PFSK-1 (cell line): ENCODE data around the gene FZD7.

Experiments used
- FOXP2 ChIP-seq: optimal IDR thresholded peaks from 2 replicates; pipeline ENCODE3; 2011; ENCODE audit warnings: borderline replicate concordance, control low read depth, inconsistent platforms; ENCODE audit not compliant: insufficient read depth; ENCODE audit errors: extremely low read length, extremely low read depth
- POLR2AphosphoS5 ChIP-seq: IDR thresholded peaks from 2 replicates; pipeline ENCODE4 v1.6.1; 2012; ENCODE audit warnings: low read depth, mild to moderate bottlenecking, control low read depth, low read length, moderate library complexity
- SIN3A ChIP-seq: IDR thresholded peaks from 2 replicates; pipeline ENCODE4 v1.6.1; 2012; ENCODE audit warnings: mild to moderate bottlenecking, low read length, moderate library complexity, borderline replicate concordance; ENCODE audit not compliant: insufficient read depth
- TAF1 ChIP-seq: IDR thresholded peaks from 2 replicates; pipeline ENCODE4 v1.6.1; 2012; ENCODE audit warnings: low read length, control low read depth, borderline replicate concordance; ENCODE audit not compliant: insufficient read depth
- TF ChIP-seq, protein P1 (sequence below), 2 experiments: IDR thresholded peaks; 2 replicates each; pipeline versions ENCODE4 v1.6.1 to v1.8.0; 2011 to 2012; ENCODE audit warnings: low read depth in 2 of 2, low read length in 2 of 2, control low read depth in 1 of 2, inconsistent platforms in 1 of 2, mild to moderate bottlenecking in 1 of 2, moderate library complexity in 1 of 2; ENCODE audit not compliant: insufficient read depth in 1 of 2

Gene FZD7

DNA sequence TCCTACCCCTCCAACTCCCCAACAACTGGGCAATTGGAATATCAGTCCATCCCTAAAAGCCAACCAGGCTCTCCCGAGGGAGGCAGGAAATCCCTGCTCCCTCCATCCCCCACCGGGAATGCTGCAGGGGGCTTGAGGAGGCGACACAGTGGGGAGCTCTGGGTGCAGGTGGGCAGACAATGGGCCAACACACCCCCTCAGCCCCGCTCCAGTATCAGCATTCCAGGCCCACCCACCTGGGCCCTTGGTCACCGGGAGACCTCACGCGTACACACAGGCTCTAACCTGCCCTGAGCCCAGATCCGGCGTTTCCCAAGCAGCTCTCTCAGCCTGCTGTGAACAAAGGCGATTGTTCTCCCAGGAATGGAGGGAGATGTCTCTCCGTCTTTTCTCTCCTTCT is 37.6 kb upstream of the FZD7 start:
- TF ChIP-seq SIN3A: no peak
- TF ChIP-seq, protein P1, sequence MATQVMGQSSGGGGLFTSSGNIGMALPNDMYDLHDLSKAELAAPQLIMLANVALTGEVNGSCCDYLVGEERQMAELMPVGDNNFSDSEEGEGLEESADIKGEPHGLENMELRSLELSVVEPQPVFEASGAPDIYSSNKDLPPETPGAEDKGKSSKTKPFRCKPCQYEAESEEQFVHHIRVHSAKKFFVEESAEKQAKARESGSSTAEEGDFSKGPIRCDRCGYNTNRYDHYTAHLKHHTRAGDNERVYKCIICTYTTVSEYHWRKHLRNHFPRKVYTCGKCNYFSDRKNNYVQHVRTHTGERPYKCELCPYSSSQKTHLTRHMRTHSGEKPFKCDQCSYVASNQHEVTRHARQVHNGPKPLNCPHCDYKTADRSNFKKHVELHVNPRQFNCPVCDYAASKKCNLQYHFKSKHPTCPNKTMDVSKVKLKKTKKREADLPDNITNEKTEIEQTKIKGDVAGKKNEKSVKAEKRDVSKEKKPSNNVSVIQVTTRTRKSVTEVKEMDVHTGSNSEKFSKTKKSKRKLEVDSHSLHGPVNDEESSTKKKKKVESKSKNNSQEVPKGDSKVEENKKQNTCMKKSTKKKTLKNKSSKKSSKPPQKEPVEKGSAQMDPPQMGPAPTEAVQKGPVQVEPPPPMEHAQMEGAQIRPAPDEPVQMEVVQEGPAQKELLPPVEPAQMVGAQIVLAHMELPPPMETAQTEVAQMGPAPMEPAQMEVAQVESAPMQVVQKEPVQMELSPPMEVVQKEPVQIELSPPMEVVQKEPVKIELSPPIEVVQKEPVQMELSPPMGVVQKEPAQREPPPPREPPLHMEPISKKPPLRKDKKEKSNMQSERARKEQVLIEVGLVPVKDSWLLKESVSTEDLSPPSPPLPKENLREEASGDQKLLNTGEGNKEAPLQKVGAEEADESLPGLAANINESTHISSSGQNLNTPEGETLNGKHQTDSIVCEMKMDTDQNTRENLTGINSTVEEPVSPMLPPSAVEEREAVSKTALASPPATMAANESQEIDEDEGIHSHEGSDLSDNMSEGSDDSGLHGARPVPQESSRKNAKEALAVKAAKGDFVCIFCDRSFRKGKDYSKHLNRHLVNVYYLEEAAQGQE (IDR thresholded peaks at IDR 0.05; ENCODE audit: insufficient read depth in 1 of 2, low read depth in 2 of 2, low read length in 2 of 2): no peak
- no peak for TF ChIP-seq POLR2AphosphoS5
- TF ChIP-seq TAF1: no peak

DNA sequence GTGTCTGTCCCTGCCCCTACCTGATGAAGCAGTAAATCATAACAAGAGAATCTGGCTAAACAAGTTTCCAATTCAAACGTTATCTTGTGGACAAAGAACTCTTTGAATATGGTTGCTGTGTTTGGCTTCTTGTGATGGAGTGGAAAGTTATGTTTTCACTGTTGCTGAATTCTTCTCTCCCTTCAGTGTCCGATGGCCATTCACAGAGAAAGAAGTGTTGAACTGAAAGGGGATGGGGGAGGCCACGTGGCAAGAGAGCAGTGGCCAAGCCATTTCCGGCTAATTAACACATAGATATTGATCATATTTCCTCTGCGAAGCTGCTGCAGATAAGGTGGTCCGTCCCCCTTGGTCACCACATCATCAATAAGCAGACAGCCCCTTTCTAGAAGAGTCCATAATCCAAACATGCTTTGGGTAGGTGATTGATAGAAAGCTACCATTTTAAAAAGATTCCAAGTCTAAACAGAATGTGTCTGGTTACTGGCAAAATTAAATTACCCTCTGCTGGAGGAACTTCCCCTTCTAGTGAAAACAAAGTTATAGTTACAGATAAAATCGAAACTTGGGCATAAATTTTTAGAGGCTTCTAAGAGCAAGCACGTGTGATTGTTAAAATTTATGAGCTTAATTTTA is 36.9 kb upstream of the FZD7 start:
- TF ChIP-seq, protein P1 (IDR thresholded peaks at IDR 0.05; ENCODE audit: insufficient read depth in 1 of 2, low read depth in 2 of 2, low read length in 2 of 2): no peak
- TF ChIP-seq TAF1: peak; percentile 33; the same call in 1 of the 2 replicates

DNA sequence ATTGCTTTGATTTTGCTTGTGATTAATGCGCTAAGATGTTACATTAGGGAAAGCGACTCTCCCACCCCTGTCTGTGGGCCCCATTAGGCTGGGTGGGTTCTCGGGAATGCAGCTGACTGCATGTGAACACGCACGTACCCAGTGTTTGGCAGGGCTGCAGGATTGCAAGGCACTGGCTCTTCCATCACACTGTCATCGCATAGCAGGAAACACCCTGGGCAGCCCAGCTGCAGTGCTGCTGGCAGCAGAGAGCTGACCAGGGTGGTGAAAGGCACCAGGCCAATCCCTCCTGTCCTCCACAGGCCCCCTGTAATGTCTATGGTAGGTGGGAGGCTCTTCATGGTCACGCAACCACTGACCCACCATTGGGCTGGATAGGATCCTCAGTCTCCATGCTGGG is 34.4 kb upstream of the FZD7 start:
- TF ChIP-seq FOXP2: no peak
- TF ChIP-seq POLR2AphosphoS5: no peak
- TF ChIP-seq, protein P1 (IDR thresholded peaks at IDR 0.05; ENCODE audit: insufficient read depth in 1 of 2, low read depth in 2 of 2, low read length in 2 of 2): no peak
- TF ChIP-seq SIN3A: no peak
- TF ChIP-seq TAF1: no peak

DNA sequence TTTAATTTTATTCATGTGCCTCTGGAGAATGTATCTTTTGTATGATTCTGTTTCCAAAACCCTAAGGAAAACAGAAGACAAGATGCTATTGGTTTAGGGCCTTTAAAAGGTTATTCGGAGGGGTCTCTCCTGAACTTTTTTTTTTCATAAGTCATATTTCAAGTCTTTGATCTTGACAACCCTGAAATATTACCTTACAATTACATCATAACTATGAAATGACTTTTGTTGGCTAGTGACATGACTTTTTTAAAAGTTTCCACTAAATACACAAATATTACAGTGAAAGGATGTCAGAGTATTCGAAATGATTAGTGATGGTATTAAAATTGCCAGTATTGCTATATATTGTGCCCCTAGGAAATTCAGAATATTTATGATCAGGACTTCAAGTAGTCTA is 31.8 kb upstream of the FZD7 start:
- no peak for TF ChIP-seq FOXP2
- TF ChIP-seq, protein P1 (IDR thresholded peaks at IDR 0.05; ENCODE audit: insufficient read depth in 1 of 2, low read depth in 2 of 2, low read length in 2 of 2): no peak

DNA sequence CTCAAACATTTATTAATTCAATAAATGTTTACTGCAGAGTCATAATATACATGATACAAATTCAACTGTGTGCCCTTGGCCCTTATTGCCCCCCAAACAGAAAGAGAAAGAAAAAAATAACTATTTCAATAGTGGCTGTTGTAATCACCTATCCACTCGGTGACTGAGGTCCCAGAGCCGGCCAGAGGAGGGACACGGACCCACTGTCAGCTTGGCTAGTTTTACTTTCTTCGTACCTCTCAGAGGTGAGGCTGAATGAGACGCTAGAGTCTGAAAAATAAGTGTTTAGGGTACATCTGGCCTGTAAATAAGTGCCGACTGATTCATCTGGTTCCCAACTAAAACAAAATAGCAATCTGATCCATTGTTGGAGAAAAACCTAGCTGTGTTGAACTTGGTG is 31.3 kb upstream of the FZD7 start:
- TF ChIP-seq SIN3A (no peak), TAF1 (no peak), FOXP2 (no peak)
- TF ChIP-seq, protein P1 (IDR thresholded peaks at IDR 0.05; ENCODE audit: insufficient read depth in 1 of 2, low read depth in 2 of 2, low read length in 2 of 2): no peak
